HL-60 (cell line): ENCODE measurements around the gene NCL.

Source experiments
- DNase-seq, 2 experiments: peaks; one replicate each; pipeline ENCODE4 v3.0.0-alpha.2; 2010 to 2020; ENCODE audit warnings: low read depth in 1 of 2, low spot score in 1 of 2
- H3K27ac ChIP-seq: fragments of 250-450 bp; sonication (Bioruptor Pico); replicated peaks from 2 replicates; pipeline ENCODE4 v1.5.1; 2020; ENCODE audit warnings: mild to moderate bottlenecking, moderate library complexity
- H3K27me3 ChIP-seq: fragments of 250-450 bp; sonication (Bioruptor Pico); 2 replicates; pipeline ENCODE4 v1.5.1; 2021; ENCODE audit warnings: mild to moderate bottlenecking, moderate library complexity; ENCODE audit not compliant: insufficient read depth, poor library complexity, severe bottlenecking
- H3K4me3 ChIP-seq: replicated peaks from 2 replicates; pipeline ENCODE4 v1.5.1; 2011; ENCODE audit warnings: mild to moderate bottlenecking, control low read depth, low read length; ENCODE audit not compliant: insufficient read depth
- GABPA ChIP-seq: IDR thresholded peaks from 2 replicates; pipeline ENCODE4 v1.6.1; 2012; ENCODE audit warnings: low read depth
- POLR2AphosphoS5 ChIP-seq: IDR thresholded peaks from 2 replicates; pipeline ENCODE4 v1.6.1; 2012; ENCODE audit warnings: low read depth
- SPI1 ChIP-seq: IDR thresholded peaks from 2 replicates; pipeline ENCODE4 v1.6.1; 2012; ENCODE audit warnings: low read depth, mild to moderate bottlenecking, borderline replicate concordance
- TF ChIP-seq, protein P1 (sequence below): IDR thresholded peaks from one replicate; pipeline ENCODE4 v1.5.1; 2011; ENCODE audit warnings: low read length, control low read depth, inconsistent platforms; ENCODE audit not compliant: insufficient read depth
- TF ChIP-seq, protein P2 (sequence below): IDR thresholded peaks from 2 replicates; pipeline ENCODE4 v1.6.1; 2012; ENCODE audit warnings: low read depth; ENCODE audit not compliant: insufficient replicate concordance

Gene NCL

DNA sequence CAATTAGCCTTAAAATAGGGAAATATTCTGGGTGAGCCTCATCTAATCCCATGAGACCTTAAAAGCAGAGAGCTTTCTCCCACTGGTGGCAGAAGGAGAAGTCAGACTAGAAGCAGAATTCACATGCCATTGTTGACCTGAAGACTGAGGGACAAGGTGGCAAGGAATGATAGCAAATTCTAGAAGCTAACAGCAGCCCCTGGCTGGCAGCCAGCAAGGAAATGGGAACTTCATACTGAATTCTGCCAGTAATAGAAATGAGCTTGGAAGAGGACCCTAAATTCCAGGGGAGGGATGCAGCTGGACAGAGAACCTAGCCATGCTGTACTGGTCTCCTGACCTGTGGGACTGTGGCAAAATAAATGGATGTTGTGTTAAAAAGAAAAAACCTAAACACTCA is 49.3 kb downstream of the NCL start:
- Histone ChIP-seq H3K27ac (no peak overlapping the region), H3K27me3 (no peaks in the 10 kb centered on the region), H3K4me3 (no peak overlapping the region)
- TF ChIP-seq GABPA (no peak), SPI1 (no peak), POLR2AphosphoS5 (no peak)
- TF ChIP-seq, protein P1, sequence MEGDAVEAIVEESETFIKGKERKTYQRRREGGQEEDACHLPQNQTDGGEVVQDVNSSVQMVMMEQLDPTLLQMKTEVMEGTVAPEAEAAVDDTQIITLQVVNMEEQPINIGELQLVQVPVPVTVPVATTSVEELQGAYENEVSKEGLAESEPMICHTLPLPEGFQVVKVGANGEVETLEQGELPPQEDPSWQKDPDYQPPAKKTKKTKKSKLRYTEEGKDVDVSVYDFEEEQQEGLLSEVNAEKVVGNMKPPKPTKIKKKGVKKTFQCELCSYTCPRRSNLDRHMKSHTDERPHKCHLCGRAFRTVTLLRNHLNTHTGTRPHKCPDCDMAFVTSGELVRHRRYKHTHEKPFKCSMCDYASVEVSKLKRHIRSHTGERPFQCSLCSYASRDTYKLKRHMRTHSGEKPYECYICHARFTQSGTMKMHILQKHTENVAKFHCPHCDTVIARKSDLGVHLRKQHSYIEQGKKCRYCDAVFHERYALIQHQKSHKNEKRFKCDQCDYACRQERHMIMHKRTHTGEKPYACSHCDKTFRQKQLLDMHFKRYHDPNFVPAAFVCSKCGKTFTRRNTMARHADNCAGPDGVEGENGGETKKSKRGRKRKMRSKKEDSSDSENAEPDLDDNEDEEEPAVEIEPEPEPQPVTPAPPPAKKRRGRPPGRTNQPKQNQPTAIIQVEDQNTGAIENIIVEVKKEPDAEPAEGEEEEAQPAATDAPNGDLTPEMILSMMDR: no peak
- TF ChIP-seq, protein P2, sequence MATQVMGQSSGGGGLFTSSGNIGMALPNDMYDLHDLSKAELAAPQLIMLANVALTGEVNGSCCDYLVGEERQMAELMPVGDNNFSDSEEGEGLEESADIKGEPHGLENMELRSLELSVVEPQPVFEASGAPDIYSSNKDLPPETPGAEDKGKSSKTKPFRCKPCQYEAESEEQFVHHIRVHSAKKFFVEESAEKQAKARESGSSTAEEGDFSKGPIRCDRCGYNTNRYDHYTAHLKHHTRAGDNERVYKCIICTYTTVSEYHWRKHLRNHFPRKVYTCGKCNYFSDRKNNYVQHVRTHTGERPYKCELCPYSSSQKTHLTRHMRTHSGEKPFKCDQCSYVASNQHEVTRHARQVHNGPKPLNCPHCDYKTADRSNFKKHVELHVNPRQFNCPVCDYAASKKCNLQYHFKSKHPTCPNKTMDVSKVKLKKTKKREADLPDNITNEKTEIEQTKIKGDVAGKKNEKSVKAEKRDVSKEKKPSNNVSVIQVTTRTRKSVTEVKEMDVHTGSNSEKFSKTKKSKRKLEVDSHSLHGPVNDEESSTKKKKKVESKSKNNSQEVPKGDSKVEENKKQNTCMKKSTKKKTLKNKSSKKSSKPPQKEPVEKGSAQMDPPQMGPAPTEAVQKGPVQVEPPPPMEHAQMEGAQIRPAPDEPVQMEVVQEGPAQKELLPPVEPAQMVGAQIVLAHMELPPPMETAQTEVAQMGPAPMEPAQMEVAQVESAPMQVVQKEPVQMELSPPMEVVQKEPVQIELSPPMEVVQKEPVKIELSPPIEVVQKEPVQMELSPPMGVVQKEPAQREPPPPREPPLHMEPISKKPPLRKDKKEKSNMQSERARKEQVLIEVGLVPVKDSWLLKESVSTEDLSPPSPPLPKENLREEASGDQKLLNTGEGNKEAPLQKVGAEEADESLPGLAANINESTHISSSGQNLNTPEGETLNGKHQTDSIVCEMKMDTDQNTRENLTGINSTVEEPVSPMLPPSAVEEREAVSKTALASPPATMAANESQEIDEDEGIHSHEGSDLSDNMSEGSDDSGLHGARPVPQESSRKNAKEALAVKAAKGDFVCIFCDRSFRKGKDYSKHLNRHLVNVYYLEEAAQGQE: no peak
- no peak for DNase-seq

DNA sequence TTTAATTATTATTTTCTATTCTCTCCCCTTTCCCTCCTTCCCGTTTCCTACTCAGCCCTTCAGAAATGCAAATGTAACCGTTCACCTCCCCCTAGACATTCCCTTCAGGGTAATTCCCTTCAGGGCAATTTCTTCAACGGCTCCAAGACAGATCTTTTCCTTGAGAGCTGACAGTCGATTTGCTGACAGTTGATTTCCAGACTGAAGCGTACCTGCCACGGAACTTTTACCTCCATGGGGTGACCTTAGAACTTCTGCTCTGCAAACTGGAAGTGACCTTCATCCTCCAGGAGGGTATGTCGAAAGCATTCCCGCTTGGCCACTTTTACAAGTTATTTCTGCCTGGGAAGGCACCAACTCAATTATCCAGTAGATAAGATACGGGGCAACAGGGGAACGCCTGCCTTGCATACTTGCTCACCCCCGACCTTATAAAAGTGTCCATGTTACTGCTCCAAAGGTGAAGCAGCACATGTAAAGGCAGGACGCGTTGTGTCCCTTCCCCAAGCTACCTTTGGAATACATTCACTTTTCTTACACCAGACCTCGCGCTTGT is 50.3 kb downstream of the NCL start:
- no peaks in the 10 kb centered on the region for H3K27me3 ChIP-seq
- DNase-seq: no peak
- no peak overlapping the region for H3K27ac ChIP-seq
- TF ChIP-seq SPI1: no peak
- TF ChIP-seq, protein P2: no peak
- no peak for TF ChIP-seq GABPA
- TF ChIP-seq, protein P1: no peak
- no peak for TF ChIP-seq POLR2AphosphoS5
- no peak overlapping the region for H3K4me3 ChIP-seq

DNA sequence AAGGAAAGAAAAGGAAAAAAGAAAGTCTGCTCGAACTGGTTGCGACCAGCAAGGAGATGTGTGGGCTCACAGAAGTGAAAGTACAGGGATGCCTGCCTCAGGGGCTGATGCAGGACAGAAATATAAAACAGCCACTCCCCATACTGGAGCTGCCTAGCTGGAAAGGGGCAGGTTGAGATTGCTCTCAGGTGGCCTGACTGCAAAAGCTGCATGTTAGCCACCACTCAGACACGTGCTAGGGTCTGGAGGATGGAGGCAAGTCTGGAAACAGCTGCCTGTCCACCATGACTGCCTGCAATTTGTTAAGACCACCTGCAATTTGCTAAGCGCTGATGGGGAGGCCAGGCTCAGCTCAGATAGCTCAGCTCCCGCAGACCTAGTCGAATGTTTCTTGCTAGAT is 50.8 kb downstream of the NCL start:
- no peak for DNase-seq
- TF ChIP-seq POLR2AphosphoS5: no peak
- TF ChIP-seq, protein P1: no peak
- TF ChIP-seq, protein P2: no peak
- no peak for TF ChIP-seq SPI1
- no peak for TF ChIP-seq GABPA
- no peak overlapping the region for H3K4me3 ChIP-seq
- H3K27ac ChIP-seq: no peak overlapping the region
- no peaks in the 10 kb centered on the region for H3K27me3 ChIP-seq
